T follicular helper cell (primary cell): ENCODE measurements around the gene FCRLB.
"Not testable (repeated sequence)": the region's sequence is repeated elsewhere in the genome, so short reads cannot be mapped to it uniquely, and the experiment has no call there.

ENCODE experiments used
- DNase-seq: peaks from one replicate; pipeline ENCODE4 v3.0.0-alpha.2; 2020; ENCODE audit warnings: low read depth

The FCRLB gene

DNA sequence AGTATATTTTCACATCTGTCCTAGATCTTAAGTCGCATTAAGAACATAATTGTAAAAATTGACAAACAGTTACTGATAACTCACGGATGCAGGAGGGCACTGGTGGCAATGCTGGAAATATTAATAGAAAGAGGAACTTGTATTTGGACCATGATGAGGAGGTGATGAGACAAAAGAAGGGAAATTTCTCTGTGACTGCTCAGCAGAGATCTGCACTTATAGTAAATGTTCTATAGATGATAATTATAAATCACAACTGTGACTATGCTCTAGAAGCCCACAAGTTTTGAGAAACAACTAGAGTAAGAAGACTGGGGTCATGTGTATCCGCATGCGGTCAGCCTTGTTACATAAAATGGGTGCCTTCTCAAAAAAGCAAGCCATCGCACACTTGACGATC is 19.6 kb downstream of the FCRLB start:
- DNase-seq: no peak

DNA sequence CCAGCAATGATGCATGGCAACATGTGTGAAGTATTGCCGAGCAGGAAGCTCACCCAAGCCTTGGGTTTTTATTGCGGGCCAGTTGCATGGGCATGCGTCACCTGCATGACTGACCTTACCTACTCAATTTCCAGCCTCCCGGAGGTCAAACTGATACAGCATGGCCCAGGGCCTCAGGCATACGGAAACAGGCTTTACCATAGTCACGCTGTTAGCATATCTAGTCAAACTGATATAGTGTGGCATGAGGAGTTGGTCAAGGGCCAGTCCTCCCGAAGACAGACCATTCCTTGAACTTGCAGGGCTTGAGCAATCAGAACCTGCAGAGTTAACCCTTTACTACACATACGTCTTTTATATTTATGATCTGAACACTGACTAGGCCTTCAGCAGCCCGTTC is 21.9 kb downstream of the FCRLB start:
- DNase-seq: no peak

DNA sequence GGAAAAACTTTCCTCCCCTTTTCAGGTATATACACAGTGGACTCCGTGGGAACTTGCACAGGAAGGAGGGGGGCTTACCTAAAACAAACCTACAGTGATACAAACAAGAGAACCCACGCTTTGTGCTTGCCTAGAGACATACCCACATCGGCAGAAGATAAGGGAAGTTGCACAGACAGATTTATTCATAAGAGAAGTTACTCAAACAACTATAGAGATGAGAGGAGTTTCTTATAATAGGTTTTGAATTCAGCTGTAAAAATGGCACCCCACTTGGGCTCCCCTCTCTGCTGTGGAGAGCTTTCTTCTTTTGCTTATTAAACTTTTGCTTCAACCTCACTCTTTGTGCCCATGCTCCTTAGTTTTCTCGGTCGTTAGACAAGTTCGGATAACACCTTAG is 26.5 kb downstream of the FCRLB start:
- no peak for DNase-seq

DNA sequence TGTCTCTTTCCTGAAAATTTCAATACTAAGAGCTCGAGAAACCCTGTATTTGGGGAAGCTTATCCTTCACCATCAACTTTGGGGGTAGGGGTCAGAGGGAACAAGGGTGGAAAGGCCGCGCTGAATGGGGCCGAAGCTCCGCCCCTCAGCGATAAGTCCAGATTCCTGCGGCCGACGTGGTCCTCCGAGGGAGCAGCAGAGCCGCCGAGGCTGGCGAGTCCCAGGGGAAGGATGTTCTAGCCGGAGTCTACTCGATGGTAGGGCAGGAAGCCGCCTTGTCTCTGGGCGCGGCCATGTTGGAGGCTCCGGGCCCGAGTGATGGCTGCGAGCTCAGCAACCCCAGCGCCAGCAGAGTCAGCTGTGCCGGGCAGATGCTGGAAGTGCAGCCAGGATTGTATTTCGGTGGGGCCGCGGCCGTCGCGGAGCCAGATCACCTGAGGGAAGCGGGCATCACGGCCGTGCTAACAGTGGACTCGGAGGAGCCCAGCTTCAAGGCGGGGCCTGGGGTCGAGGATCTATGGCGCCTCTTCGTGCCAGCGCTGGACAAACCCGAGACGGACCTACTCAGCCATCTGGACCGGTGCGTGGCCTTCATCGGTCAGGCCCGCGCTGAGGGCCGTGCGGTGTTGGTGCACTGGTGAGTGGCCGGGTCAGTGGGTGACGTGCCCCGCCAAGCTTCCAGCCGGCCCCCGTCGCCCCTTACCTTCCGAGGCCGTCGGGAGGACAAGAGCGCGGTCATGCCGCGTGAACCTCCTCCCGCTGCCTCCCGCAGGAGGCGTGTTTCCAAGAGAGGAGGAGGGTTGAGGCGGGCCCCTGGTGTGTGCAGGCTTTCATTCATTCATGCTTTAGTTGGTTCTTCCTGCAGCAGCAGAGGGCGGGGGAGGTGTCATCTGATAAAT is 28.4 kb downstream of the FCRLB start, which contains the start of gene DUSP12:
Gene DUSP12, plus strand, starts transcription at position 278 of the 899 bp plus-strand sequence. Its CDS starts 16 bp downstream, at position 294.
- peak; percentile 76 for DNase-seq

DNA sequence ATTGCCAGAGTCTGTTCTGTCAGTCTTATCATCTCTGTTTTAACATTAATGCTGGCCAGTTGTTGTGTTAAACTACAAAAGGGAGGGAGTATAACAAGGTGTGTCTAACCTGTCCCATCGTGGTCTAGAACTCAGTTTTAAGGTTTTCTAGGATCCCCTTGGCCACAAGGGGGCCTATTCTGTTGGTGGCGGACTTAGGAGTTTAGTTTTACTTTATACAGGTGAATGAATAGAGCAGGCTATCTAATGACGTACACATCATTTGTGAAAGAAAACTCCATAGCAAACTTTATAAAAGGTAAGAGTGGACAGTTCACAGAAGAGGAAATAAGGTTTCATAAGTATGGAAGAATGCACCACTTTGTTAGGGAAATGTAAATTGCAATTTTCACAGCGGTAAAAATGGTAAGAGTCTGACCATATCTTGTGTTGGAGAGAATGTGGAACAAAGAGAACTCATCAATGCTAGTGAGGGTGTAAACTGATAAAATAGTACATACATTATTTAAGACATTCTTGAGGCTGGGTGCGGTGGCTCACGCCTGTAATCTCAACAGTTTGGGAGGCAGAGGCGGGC is 42.3 kb downstream of the FCRLB start:
- peak; percentile 28 for DNase-seq

DNA sequence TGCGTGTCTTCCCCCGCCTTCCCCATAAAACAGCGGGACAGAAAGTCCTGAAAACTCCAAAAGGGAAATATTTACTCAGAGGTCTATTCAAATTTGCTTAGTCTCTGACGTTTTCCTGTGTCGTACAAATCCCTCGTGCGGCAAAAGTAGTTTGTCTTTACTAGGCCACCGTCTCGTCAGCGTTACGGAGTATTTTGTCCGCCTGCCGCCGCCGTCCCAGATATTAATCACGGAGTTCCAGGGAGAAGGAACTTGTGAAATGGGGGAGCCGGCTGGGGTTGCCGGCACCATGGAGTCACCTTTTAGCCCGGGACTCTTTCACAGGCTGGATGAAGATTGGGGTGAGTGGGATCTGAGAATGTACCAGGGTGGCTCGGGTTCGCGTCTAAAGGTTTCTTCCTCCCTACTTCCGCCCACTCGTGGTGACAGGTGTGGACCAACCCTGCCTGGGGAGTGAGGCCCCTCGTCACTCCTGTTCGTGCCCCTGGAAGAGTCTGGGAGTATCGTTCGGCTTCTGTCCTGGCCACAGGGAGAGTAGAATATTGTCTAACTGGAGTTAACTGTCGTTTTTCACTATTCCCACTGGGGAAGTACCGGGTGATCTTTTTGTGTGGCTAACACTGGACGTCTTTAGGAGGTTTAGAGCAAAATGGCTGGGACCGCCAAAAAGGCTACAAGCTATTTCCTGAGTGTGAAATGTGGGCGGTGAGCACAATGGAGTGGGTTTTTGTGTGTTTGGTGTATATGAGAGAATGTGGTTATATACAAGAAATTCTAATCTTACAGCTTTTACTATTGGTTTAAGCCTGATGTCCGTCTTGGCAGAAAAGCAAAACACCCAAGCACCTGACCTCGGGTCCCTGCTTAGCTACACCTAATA is 45.0 kb downstream of the FCRLB start, which contains the start of gene ATF6:
Gene ATF6, plus strand, starts transcription at position 219 of the 880 bp plus-strand sequence. Its CDS starts 41 bp downstream, at position 260.
- peak; percentile 66 for DNase-seq

DNA sequence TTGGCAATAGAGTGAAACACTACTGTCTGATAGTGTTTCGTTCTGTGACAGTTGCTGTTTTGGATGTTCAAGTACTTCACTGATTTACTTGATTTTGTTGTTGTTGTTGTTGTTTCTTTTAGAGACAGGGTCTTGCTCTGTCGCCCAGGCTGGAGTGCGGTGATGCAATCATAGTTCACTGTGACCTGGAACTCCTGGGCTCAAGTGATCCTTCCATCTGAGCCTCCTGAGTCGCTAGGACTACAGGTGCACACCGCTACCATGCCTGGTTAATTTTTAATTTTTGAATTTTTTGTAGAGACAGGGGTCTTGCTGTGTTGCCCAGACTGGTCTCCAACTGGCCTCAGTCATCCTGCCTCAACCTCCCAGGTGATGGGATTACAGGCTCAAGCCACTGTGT is 47.1 kb downstream of the FCRLB start:
- no peak for DNase-seq

DNA sequence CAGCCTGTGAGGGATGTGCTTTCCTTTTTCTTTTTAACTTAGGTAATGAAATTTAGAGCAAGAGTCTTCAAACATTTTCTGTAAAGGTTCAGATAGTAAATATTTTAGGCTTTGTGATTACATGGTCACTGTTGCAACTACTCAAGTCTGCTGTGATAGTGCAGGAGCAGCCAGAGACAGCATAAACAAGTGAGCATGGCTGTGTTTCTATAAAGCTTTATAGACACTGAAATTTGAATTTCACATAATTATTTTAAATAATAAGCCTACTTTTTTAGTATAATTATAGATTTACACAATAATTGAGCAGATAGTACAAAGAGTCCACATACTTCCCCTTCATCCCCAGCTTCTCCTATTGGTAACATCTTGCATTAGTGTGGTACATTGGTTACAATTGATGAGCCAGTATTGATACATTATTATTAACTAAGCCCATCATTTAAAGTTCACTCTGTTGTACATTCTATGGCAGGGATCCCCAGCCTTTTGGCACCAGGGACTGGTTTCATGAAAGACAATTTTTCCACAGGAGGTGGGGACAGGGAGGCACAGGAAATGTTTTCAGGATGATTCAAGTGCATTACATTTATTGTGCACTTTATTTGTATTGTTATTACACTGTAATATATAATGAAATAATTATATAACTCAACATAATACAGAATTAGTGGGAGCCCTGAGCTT is 47.8 kb downstream of the FCRLB start:
- DNase-seq: no peak

DNA sequence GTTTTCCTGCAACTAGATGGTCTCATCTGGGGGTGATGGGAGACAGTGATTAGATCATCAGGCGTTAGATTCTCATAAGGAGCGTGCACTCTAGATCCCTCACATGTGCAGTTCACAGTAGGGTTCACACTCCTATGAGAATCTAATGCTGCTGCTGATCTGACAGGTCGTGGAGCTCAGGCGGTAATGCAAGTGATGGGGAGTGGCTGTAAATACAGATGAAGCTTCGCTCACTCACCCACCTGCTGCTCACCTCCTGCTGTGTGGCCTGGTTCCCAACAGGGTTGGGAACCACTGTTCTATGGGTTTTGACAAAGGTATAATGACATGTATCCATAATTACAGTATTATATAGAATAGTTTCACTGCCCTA is 48.3 kb downstream of the FCRLB start:
- not testable (repeated sequence) for DNase-seq

DNA sequence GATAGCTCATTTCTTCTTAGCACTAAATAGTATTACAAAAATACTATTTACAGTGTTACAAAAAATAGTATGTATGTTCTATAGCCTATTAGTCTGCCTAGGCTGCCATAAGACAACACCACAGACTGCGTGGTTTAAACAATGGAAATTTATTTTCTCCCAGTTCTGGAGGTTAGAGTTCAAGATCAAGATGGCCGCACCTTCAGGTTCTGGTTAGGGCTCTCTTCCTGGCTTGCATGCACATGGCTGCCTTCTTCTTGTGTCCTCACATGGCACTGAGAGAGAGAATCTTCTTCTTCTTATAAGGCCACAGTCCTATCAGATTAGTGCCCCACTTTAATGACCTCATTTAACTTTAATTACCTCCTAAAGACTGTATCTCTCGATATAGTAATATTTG is 48.9 kb downstream of the FCRLB start:
- no peak for DNase-seq

DNA sequence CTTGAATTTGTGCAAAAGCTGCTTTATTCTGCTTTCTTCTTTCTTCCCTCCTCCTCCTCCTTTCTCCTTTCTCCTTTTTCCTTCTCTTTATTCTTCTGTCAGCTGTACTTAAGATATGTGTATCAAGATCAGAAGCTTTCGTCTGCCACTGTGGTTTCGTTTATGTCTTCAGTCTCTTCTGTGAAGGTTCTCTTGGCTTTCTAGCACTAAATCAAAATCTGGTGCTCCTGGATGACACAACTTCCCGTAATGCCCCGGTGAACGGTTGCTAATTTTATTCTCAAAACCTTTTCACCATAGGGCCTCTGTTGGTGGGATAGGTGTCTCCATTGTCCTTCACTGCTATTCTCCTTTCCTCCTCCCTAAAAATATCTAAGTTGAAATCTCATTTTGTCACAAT is 49.8 kb downstream of the FCRLB start:
- DNase-seq: no peak

DNA sequence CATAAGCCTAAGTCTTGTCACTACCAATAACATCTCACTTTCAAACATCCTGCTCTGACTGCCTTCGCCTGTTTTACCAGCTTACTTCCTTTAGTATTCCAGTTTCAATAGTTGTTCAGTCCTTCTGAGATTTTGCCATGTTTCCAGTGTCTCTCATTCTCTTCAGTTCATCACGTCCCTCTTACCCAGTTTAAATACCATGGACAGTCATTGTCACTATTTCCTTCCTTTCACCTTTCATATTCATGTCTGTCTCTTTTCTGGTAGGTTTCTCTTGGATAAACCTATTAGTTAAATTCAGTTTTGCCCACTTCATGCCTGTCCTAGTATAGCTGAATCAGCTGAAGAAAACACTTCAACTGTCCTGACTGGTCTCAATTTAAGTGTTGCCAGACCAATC is 50.6 kb downstream of the FCRLB start:
- DNase-seq: no peak

DNA sequence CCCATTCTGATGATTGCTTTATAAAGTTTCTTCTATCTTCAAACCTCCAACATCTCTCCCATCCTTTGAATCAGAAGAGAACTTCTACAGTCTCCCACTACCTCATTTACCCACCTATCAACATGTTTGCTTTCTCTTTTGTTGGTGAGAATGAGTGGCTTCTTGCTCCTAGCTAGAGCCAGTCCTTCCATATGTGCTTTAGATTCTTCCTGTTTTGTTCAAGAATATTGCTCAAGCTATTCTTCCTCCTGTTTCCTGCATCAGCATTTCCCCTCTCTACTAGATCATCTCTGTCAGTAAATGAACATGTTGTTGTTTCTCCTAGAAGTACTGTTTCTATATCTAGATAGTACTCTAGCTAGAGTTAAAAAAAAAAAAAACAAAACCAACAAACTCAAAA is 51.1 kb downstream of the FCRLB start:
- DNase-seq: no peak

DNA sequence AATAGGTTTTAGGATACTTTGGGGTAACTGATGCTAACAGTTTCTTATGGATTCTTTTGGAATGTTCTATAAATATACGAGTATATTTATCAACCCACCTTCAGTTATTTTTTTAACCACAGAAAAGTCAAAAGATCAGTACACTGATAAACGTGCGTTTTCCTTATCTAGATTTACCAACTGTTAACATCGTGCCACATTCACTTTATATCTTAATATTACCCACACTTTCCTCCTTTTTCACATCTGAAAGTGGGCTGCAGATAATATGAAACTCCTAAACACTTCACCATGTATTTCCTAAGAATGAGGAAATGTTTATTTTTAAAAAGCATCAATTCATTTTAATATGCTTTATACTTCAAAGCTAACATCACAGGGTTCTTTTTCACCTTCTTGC is 52.4 kb downstream of the FCRLB start:
- DNase-seq: no peak

DNA sequence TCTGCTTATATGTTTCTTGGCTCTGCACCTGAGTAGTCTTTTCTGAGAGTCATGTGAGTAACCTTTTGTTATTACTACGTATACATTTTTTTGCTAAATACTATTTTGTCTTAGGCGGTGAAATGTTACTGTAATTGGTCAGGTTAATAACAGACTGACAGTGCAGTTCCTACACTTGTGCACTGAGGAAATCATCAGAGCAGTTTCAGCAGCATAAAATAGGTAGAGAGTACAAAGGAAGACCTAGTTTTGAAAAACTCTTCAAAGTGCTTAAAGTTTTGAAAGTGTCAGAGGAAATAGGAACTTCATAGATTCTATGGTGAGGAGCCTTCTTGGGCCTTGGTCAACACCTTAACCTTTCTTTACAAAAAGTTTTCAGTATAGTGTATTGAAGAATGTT is 55.9 kb downstream of the FCRLB start:
- DNase-seq: no peak
